HTERT RPE-1 (cell line): ENCODE measurements around the gene CCR4.
"Not testable (repeated sequence)": the region's sequence is repeated elsewhere in the genome, so short reads cannot be mapped to it uniquely, and the experiment has no call there.

Source experiments
- in situ Hi-C: fragments of 300-500 bp; cut with MboI; formaldehyde crosslinking; loops from 4 replicates; pipeline ENCODE4 v1.14.3; 2020; ENCODE audit warnings: low sequenced_read_pairs

The CCR4 gene

GRCh38 chr3:32977861-32978260 lies 26.4 kb downstream of the CCR4 start:
- in situ Hi-C loops, result no loop called here

DNA sequence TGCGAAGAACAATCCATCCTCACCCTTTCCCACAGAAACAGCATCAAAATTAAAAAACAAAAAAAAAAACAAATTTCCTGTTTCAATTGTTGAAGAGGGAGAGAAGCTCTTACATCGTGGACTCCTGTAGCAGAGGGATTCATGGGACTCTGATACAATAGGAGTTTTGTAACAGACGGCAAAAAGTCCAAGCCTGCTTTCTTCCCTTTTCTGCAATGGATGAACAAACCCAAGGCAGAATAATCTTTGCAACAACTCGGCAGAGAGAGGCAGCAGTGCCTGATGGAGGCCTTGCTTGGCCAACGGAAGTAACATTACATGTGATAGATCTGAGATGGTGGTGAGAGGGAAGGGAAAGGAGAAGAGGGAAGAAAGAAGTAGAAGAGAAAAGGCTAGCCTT lies 26.9 kb downstream of the CCR4 start:
- in situ Hi-C loops, result no loop called here

- in situ Hi-C loops, result no loop called here
These were observed 31.7 kb downstream of the CCR4 start for GRCh38 chr3:32983124-32983523.

- in situ Hi-C loops, result not testable (repeated sequence)
These were observed 33.5 kb downstream of the CCR4 start for GRCh38 chr3:32984918-32985317.

DNA sequence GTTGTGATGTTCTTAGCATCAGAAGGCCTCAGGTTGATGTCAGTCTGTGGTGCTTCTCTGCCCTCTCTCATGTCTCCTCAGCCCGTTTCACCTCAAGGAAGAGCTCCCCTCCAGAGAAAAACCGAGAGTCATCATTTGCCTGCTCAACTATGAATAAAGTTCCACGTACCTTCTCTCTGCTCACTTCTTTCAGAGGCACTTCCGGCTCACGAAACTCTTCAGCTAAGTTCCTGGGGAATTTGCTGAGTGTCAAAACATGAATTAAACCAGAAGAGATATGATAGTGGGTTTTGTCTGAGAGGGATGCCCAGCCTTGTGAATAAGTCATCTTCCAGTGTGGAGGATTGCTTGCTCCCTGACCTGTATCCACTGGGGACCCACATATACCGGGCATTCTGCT lies 37.7 kb downstream of the CCR4 start:
- in situ Hi-C loops, result no loop called here

DNA sequence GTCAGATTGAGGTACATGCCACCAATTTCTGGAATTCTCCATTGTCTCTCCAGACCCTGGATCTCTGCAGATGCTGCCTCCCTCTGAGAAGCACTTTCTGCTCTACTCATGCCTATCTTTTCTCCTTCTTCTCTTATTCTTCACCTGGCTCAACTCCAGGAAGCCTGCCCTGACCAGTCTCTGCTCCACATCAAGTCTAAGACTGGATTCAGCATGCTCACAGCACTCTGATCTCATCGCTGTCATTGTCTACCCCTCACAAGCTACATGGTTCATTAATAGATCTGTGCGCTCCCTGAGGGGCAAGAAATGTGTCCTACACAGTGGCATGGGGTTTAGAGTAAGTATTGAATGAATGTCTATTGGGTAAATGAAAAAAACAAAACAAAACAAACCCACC lies 38.7 kb downstream of the CCR4 start:
- in situ Hi-C loops, result no loop called here

DNA sequence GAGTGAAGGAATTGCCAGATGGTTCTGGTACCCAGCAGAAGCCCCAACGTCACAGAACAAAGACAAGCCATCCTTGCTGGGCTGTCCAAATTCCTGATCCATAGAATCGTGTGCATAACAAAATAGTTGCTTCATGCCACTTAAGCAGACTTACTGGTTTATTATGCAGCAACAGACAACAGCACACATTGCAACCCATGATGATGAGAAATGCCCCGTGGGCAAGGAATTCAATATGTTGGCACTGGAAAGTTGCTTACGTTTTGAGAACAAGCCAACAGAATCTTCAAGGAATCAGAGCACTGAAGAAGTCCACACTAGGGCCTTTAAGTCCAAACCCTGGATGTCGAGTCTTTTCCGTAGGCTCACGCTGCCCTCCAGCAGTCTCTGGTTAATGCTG lies 40.3 kb downstream of the CCR4 start:
- in situ Hi-C loops, result no loop called here

DNA sequence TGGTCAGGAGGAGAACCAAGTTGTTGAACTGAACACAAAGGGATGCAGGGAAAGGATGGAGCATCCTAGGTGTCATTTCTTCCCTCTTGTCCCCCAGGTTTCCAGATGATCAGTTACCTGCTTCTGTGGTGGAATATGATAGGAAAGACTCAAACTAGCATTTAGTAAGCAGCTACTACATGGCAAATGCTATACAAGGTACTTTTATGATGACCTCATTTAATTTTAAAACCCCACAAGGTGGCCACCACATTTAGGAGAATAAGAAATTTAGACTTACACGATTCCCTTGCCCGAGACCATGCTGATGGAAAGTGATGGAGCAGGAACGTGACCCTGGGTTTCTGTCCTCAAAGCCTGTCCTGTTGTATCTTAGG lies 40.9 kb downstream of the CCR4 start:
- in situ Hi-C loops, result no loop called here

GRCh38 chr3:32994045-32994444 lies 42.6 kb downstream of the CCR4 start:
- in situ Hi-C loops, result no loop called here

DNA sequence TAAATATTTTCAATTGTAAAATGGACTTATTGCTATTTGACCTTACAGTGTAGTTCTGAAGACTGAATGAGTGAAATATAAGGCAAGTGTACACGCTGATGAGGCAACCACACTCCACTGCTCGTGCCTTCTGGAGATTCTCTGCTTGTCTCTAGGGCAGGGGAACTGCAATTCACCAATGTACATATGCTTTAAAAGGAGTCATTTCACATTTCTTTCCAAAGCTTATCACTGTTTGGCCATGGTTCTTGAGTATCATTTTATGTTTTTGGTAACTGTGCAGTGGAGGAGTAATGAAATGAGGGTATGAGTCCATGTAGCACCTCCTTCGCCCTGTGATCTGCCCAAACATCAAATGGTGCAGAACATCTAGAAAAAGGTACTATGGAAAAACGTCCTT lies 43.7 kb downstream of the CCR4 start:
- in situ Hi-C loops, result no loop called here

DNA sequence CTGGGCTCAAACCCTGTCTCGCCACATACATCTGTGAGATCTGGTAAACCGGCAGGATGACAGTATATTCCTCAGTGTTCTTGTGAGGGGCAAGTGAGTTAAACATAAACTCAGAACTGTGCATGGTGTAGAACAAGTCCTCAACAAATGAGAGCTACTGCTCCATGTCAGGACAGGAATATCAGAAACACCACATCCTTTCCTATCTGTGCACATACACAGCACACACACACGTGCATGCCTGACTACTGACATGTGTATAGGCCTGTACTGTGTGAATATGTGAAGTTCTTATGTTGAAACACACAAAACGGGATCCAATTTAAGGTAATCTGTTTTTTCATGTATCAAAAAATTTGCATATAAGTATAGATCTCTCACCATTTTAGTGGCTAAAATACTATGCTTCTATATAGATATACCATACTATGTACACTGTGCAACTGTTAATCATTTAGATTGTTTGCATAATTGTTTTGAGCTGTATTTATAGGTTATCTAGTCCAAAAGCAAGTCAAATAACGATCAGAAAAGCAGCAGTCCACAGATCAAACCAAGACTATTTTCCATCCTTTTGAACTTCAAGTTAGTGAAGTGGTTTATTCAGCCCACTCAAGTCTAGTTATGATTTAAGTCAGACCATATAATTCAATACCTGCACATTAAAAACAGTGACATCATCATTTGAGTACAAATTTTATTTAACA lies 44.8 kb downstream of the CCR4 start:
- in situ Hi-C loops, result no loop called here

- in situ Hi-C loops, result no loop called here
These were observed 45.3 kb downstream of the CCR4 start for GRCh38 chr3:32996755-32997091.

DNA sequence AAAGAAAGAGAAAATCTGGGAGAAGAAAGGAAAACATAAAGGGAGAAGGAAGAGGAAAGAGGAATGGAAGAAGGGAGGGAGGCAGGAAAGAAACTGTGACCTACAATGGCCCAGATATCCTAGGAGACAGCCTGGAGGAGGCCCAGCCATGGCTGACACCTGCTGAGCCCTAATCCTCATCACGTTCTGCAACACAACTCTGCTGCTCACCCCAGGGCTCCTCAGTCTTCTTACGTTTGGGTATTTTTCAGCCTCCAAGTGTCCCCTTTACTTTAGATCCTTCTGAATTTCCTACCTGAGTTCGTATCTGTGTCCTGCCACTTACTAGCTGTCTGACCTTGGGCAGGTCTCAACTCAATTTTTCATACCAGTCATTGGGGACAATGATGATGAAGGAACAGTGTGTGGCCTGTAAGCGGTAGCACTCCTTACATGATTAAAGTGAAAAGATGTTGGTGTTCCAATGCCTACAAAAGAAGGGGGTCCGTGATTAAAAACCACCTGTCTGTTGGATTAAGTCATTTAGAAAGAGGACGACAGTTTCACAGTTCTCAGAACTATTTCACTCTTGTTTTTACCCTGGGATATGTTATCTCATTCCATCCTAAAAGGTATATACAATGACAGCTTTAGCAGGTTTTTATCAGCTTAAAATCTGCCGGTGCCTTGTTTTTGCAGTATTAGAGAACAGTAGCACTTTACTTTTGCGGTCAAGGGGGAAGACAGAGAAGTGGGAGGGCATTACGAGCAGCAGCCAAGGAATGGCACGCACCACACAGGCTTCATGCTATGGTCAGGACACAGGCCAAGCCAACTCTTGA lies 47.4 kb downstream of the CCR4 start:
- in situ Hi-C loops, result no loop called here

- in situ Hi-C loops, result no loop called here
These were observed 49.4 kb downstream of the CCR4 start for GRCh38 chr3:33000691-33001385.

DNA sequence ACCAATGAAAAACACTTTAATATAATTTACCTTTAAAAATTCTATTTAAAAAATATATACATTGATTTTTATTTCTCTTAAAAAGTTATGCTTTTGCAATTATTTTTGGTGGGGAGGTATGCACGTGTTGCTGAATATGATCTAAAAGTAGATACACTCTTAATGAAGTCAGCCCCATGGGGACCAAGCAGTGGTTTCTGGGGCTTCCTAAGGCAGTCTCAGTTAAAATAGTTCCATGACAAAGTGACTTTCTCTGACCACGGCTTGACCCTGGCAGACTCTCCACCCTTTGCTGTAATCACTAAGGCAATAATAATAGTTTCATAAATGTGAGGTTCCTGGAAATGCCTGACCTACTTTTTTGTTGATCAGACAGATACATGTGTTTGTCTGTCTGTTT lies 50.4 kb downstream of the CCR4 start:
- in situ Hi-C loops, result no loop called here

- in situ Hi-C loops, result no loop called here
These were observed 51.9 kb downstream of the CCR4 start for GRCh38 chr3:33003308-33003707.

DNA sequence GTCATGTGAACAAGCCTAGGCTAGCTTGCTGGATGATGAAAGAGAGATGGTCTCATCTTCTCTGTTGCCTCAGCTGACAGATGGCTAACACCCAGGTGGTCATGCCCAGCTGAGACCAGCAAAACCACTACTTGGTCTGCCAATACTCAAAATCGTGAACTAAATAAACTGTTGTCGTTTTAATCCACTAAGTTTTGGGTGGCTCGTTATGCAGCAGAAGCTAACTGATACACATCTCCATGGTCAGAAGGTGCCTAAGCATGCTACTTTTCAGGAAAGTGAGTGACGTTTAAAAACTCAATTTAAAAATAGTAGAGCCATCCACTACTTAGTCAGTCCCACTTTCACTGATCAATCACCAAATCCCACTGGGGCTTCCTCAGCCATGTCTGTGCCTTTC lies 52.8 kb downstream of the CCR4 start:
- in situ Hi-C loops, result no loop called here

DNA sequence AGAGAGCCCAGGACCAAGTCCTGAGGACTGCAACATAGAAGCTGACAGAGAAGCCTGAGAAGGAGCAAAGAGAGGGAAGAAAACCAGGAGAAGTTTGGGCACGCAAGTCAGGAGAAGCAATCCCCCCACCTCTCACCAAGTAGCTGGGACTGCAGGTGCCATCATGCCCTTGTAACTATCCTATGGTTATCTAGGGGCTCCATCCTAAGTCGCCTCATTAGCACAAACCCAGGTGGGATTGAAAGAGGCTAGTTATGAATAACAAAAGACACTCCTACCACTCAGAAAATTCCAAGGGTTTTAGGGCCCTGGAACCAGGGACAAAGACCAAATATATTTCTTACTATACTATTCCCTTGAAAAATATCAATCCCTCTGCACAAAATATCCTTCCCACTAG lies 53.5 kb downstream of the CCR4 start:
- in situ Hi-C loops, result no loop called here
